Stomach (tissue), 9 donors: Measurements from ENCODE around the gene CELF4. TPM values are rescaled to one million over a fixed set of nuclear protein-coding genes. Genes with fewer than 3 reads are reported as not detected.
A peak's percentile ranks its signal among the peaks of the same experiment; 100 is the strongest.

Source experiments
- DNase-seq, 2 donors: peaks; one replicate each; pipeline versions ENCODE4 v3.0.0 to v3.0.0-alpha.2; 2013 to 2019
- H3K27ac ChIP-seq, 5 donors: fragments of 200-600 bp in 4 of 5; sonication (generic) in 4 of 5; one replicate each; pipeline ENCODE4 v1.5.1; 2013 to 2019; ENCODE audit warnings: mild to moderate bottlenecking in 1 of 5, moderate library complexity in 1 of 5
- H3K27me3 ChIP-seq, 3 donors: fragments of 200-600 bp; sonication (generic); one replicate each; pipeline ENCODE4 v1.5.1; 2017 to 2019; ENCODE audit warnings: mixed run types in 1 of 3
- H3K36me3 ChIP-seq, 4 donors: fragments of 200-600 bp; sonication (generic); 1 replicate in 3 of 4; 2 replicates in 1 of 4; pipeline ENCODE4 v1.5.1; 2016 to 2019
- H3K4me1 ChIP-seq, 4 donors: fragments of 200-600 bp; sonication (generic); one replicate each; pipeline ENCODE4 v1.5.1; 2016 to 2019
- H3K4me3 ChIP-seq, 4 donors: fragments of 200-600 bp; sonication (generic) in 3 of 4; one replicate each; pipeline ENCODE4 v1.5.1; 2016 to 2019; ENCODE audit warnings: mild to moderate bottlenecking in 1 of 4
- H3K9me3 ChIP-seq, 4 donors: fragments of 200-600 bp; sonication (generic); one replicate each; pipeline ENCODE4 v1.5.1; 2016 to 2019
- EP300 ChIP-seq: sonication (generic); formaldehyde crosslinking; IDR thresholded peaks from one replicate; pipeline ENCODE4 v1.6.1; 2017; ENCODE audit warnings: antibody characterized with exemption
- POLR2A ChIP-seq, 4 donors: fragments of 450-650 bp; IDR thresholded peaks; one replicate each; pipeline ENCODE4 v1.6.1; 2016; ENCODE audit warnings: antibody characterized with exemption in 4 of 4, control low read depth in 2 of 4, mild to moderate bottlenecking in 1 of 4, moderate library complexity in 1 of 4
- POLR2AphosphoS5 ChIP-seq, 3 donors: sonication (generic); formaldehyde crosslinking; IDR thresholded peaks; one replicate each; pipeline ENCODE4 v1.6.1; 2016; ENCODE audit warnings: antibody characterized with exemption in 3 of 3
- WGBS, 5 donors: extraction: QIAGEN DNeasy Blood & Tissue Kit in 3 of 5; methylation state at CpG; one replicate each; pipeline versions ENCODE4 v1.1.5 to v1.1.7; 2013 to 2018; 5-methylcytosine and 5-hydroxymethylcytosine counted together
- intact Hi-C: fragments of 100-400 bp; cut with DNase I; formaldehyde crosslinking; loops from one replicate; pipeline ENCODE4 v1.15.1; 2023; ENCODE audit warnings: low total_unique reads
- polyA plus RNA-seq, 3 donors: library from polyadenylated mRNA; stranded (reverse); fragments of 200-250 nt; gene quantifications; one replicate each; pipeline ENCODE4 v1.2.3, GENCODE V29; 2013
- total RNA-seq, 5 donors: library from RNA; depleted of rRNA; stranded (reverse); fragments of >200 nt; gene quantifications; one replicate each; pipeline versions ENCODE4 v1.1.0 to v1.2.3, GENCODE V29; 2014 to 2016
- TF ChIP-seq, protein P1 (sequence below), 7 experiments: fragments of 450-650 bp in 4 of 7; fragments of 200-600 bp in 3 of 7; sonication (generic) in 3 of 7; IDR thresholded peaks; one replicate each; pipeline ENCODE4 v1.5.1; 2016 to 2019; ENCODE audit warnings: antibody characterized with exemption in 7 of 7, control low read depth in 2 of 7, mild to moderate bottlenecking in 1 of 7
- donor health status: healthy with polysubstance abuse.
- donor health status: Bipolar disorder and iron deficiency.
- donor health status: healthy.

CELF4 gene
- total and polyA plus RNA-seq, 8 donors: 0.93 to 2.4 (median 1.8) TPM; not detected in 2

DNA sequence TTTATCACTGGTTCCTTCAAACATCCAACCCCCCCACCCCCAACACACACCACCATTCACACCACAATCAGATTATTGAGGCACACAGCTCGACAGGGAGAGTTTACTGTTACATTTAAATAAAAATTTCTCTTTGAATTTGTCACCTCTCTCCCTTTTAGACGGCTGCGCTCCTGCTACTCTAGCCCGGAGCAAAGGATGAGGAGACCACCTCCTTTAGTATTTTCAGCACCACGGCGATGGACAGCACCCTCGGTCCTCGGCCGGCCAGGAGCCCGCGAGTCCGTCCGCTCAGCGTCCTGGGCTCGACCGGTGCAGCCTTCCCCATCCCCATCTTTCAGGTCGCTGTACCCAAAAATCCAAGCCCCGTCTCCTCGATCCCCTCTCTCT, 892 bp downstream of the CELF4 start:
- peaks cover 17 to 86% (median 55%) of the 10 kb centered on the region in 3 donors for H3K27me3 ChIP-seq
- intact Hi-C loops: no loop called here

DNA sequence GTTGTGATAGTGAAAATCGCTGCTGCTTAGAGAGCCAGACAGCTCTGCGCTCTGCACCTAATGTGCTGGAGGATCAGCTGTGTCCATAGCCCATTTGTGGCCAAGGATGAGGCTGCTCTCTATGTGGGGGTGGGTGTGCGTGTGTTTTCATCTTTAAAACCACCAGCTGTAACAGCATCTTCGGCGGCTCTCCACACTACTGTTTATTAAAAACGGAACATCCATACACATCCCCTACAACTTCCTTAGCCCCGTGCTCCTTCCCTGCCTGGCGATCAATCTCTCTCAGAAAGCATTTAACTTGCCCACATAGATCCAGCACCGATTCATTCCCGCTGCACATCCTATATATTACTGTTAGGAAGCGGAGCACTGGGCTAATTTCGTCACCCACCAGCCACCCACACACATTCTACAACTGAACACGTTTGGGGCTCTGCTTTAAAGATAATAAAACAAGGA, 1.6 kb downstream of the CELF4 start:
- intact Hi-C loops: no loop called here

More for the DNA sequence above, 892 bp downstream of the CELF4 start:
- no peak overlapping the region for H3K27ac ChIP-seq
- H3K9me3 ChIP-seq: no peaks in the 10 kb centered on the region
- TF ChIP-seq, protein P1, sequence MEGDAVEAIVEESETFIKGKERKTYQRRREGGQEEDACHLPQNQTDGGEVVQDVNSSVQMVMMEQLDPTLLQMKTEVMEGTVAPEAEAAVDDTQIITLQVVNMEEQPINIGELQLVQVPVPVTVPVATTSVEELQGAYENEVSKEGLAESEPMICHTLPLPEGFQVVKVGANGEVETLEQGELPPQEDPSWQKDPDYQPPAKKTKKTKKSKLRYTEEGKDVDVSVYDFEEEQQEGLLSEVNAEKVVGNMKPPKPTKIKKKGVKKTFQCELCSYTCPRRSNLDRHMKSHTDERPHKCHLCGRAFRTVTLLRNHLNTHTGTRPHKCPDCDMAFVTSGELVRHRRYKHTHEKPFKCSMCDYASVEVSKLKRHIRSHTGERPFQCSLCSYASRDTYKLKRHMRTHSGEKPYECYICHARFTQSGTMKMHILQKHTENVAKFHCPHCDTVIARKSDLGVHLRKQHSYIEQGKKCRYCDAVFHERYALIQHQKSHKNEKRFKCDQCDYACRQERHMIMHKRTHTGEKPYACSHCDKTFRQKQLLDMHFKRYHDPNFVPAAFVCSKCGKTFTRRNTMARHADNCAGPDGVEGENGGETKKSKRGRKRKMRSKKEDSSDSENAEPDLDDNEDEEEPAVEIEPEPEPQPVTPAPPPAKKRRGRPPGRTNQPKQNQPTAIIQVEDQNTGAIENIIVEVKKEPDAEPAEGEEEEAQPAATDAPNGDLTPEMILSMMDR (IDR thresholded peaks at IDR 0.05): no peak
- TF ChIP-seq POLR2A (IDR thresholded peaks at IDR 0.05) (no peak), EP300 (no peak), POLR2AphosphoS5 (IDR thresholded peaks at IDR 0.05) (no peak)
- DNase-seq: peak; percentile 42 to 91
- 1 to 7% (median 5%) methylated on average over 19 of the region's 19 CpGs for WGBS, 5 donors
- H3K4me3 ChIP-seq: peak overlapping the region in 3 of 4 donors; percentile 55 to 71 (median 64)
- peaks cover 23 to 32% (median 28%) of the 10 kb centered on the region in 4 donors for H3K4me1 ChIP-seq
- no peaks in the 10 kb centered on the region for H3K36me3 ChIP-seq

DNA sequence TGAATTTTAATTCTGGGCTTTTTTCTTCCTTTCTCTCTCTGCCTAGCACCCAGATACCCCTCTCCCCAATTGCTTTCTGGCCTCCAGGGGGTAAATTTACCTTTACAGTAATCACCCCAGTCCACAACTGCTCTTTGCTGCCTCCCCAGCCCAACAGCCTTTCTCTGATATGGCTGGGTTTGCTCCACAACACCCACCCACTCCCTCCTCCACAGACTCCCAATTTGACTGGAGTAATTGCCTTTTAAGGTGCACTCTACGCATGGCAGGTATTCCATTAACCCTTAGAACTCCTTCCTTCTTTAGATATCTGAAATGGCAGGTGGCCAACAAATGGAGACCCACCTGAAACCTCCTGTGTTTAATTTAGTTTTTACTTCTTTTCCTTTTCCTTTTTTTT, 3.6 kb downstream of the CELF4 start:
- WGBS, 5 donors: 15 to 23% (median 21%) methylated on average over 1 of the region's 1 CpG
- Histone ChIP-seq H3K27ac (no peak overlapping the region), H3K4me3 (no peak overlapping the region), H3K27me3 (peaks cover 2 to 69% (median 29%) of the 10 kb centered on the region in 3 donors), H3K9me3 (no peaks in the 10 kb centered on the region), H3K36me3 (no peaks in the 10 kb centered on the region), H3K4me1 (peaks cover 14 to 21% (median 19%) of the 10 kb centered on the region in 4 donors)
- no peak for TF ChIP-seq POLR2AphosphoS5 (IDR thresholded peaks at IDR 0.05)
- intact Hi-C loops: no loop called here
- no peak for DNase-seq

More for the DNA sequence above, 1.6 kb downstream of the CELF4 start:
- Histone ChIP-seq H3K27ac (no peak overlapping the region), H3K36me3 (no peaks in the 10 kb centered on the region), H3K4me1 (peaks cover 23 to 32% (median 28%) of the 10 kb centered on the region in 4 donors), H3K4me3 (no peak overlapping the region), H3K27me3 (peaks cover 17 to 79% (median 49%) of the 10 kb centered on the region in 3 donors), H3K9me3 (no peaks in the 10 kb centered on the region)
- DNase-seq: no peak
- 32 to 59% (median 41%) methylated on average over 13 of the region's 13 CpGs for whole genome bisulfite sequencing, 5 donors
- no peak for TF ChIP-seq POLR2A (IDR thresholded peaks at IDR 0.05)

DNA sequence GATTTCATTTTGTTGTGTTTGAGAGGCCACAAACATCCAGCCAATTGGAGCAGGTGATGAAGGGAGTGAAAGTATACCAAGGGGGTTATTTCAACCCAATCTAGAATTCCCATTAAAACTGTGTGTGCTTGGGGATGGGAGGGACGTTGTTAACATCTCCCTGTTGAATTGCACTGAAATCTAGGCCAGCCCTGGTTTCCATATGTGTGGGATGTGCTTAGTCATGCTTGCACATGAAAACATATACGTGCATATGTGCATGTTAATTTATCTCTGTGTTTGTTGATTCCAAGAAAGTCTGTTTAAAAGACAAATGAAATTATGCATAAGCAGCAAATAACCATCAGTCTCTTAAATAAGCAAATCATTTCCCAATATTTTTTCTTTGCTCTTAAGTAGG, 5.6 kb downstream of the CELF4 start:
- Histone ChIP-seq H3K36me3 (no peaks in the 10 kb centered on the region), H3K4me1 (peaks cover 1 to 3% (median 2%) of the 10 kb centered on the region in 4 donors), H3K27me3 (peaks cover 0 to 53% (median 14%) of the 10 kb centered on the region in 3 donors), H3K4me3 (no peak overlapping the region), H3K9me3 (no peaks in the 10 kb centered on the region), H3K27ac (no peak overlapping the region)
- intact Hi-C loops: no loop called here
- DNase-seq: no peak
- WGBS, 5 donors: 16 to 29% (median 24%) methylated on average over 2 of the region's 2 CpGs
- TF ChIP-seq POLR2AphosphoS5 (IDR thresholded peaks at IDR 0.05) (no peak), POLR2A (IDR thresholded peaks at IDR 0.05) (no peak)
- TF ChIP-seq, protein P1 (IDR thresholded peaks at IDR 0.05): no peak

DNA sequence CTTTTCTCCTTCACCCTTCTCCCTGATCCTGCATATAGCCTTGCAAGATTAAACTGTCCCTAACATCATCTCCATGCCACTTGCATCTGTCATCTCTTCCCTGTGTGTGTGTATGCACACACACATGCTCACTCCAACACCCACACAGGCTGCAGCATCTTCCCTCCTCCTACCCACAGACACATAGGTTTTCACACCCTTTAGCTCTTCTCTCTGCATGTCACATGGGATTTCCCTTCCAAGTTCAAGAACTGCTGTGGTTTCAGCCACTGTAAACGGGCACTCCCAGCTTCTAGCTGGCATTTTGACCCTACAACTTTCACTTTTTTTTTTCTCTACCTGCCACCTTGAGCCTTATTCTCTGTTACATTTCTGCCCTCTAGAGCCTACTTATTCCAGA, 6.4 kb downstream of the CELF4 start:
- Histone ChIP-seq H3K9me3 (no peaks in the 10 kb centered on the region), H3K27me3 (peaks cover 0 to 49% (median 6%) of the 10 kb centered on the region in 3 donors), H3K36me3 (no peaks in the 10 kb centered on the region), H3K27ac (no peak overlapping the region), H3K4me1 (no peaks in the 10 kb centered on the region), H3K4me3 (no peak overlapping the region)
- 20 to 34% (median 24%) methylated on average over 1 of the region's 1 CpG for WGBS, 5 donors
- no peak for TF ChIP-seq POLR2A (IDR thresholded peaks at IDR 0.05)
- no peak for TF ChIP-seq EP300
- TF ChIP-seq, protein P1 (IDR thresholded peaks at IDR 0.05): no peak
- no peak for DNase-seq
- intact Hi-C loops: no loop called here
